ENCODE data around the gene RNF126.

- TF ChIP-seq CTCF (IDR thresholded peaks at IDR 0.05) (no peak), POLR2A (IDR thresholded peaks at IDR 0.05) (no peak), POLR2AphosphoS5 (IDR thresholded peaks at IDR 0.05) (no peak), EP300 (IDR thresholded peaks at IDR 0.05) (no peak)
Observed at GRCh38 chr19:682678-683320, 19.8 kb upstream of the RNF126 start.
